ENCODE results near the gene SMAD3. TPM values are rescaled to one million over a fixed set of nuclear protein-coding genes. Genes with fewer than 3 reads are reported as not detected.
A peak's percentile ranks its signal among the peaks of the same experiment; 100 is the strongest.

SMAD3 gene
- total and polyA plus RNA-seq, 7 donors = 2.9 to 47.6 (median 29.3) TPM

- DNase-seq (no peak), ATAC-seq (no peak)
- H3K36me3 ChIP-seq (ENCODE audit: insufficient read depth in 1 of 2, low read depth in 1 of 2) = no peaks in the 10 kb centered on the region
- H3K4me3 ChIP-seq = no peak overlapping the region
- intact Hi-C loops (cut with DNase I) = no loop called here
- 96 to 98% (median 96%) methylated on average over 5 of the region's 5 CpGs for WGBS, 3 donors
- peaks cover 84% of the 10 kb centered on the region for H3K4me1 ChIP-seq
- H3K27me3 ChIP-seq (ENCODE audit: insufficient read depth in 3 of 3, low read length in 2 of 3) = no peaks in the 10 kb centered on the region
- H3K27ac ChIP-seq = peak overlapping the region; percentile 97
- H3K9me3 ChIP-seq = no peaks in the 10 kb centered on the region
- TF ChIP-seq CTCF (IDR thresholded peaks at IDR 0.05) = no peak
Measured at GRCh38 chr15:67118808-67119207, 53.4 kb downstream of the SMAD3 start.

- no peak for DNase-seq
- no peaks in the 10 kb centered on the region for H3K9me3 ChIP-seq
- ATAC-seq = no peak
- no peaks in the 10 kb centered on the region for H3K27me3 ChIP-seq (ENCODE audit: insufficient read depth in 3 of 3, low read length in 2 of 3)
- WGBS, 3 donors = 91 to 95% (median 93%) methylated on average over 6 of the region's 6 CpGs
- H3K4me1 ChIP-seq = peaks cover 84% of the 10 kb centered on the region
- no peak for TF ChIP-seq CTCF (IDR thresholded peaks at IDR 0.05)
- H3K4me3 ChIP-seq = no peak overlapping the region
- H3K27ac ChIP-seq = peak overlapping the region; percentile 97
- H3K36me3 ChIP-seq (ENCODE audit: insufficient read depth in 1 of 2, low read depth in 1 of 2) = no peaks in the 10 kb centered on the region
- intact Hi-C loops (cut with DNase I) = no loop called here
Measured at GRCh38 chr15:67119238-67119846, 53.9 kb downstream of the SMAD3 start.

- H3K9me3 ChIP-seq = no peaks in the 10 kb centered on the region
- DNase-seq (no peak), ATAC-seq (peak in 2 of 4 donors; percentile 13)
- H3K4me3 ChIP-seq = peak overlapping the region; percentile 42
- intact Hi-C loops (cut with DNase I) = no loop called here
- H3K27me3 ChIP-seq (ENCODE audit: insufficient read depth in 3 of 3, low read length in 2 of 3) = no peaks in the 10 kb centered on the region
- no peak for TF ChIP-seq CTCF (IDR thresholded peaks at IDR 0.05)
- peak overlapping the region; percentile 97 for H3K27ac ChIP-seq
- 61 to 87% (median 64%) methylated on average over 9 of the region's 9 CpGs for WGBS, 3 donors
- H3K4me1 ChIP-seq = peaks cover 84% of the 10 kb centered on the region
- H3K36me3 ChIP-seq (ENCODE audit: insufficient read depth in 1 of 2, low read depth in 1 of 2) = no peaks in the 10 kb centered on the region
Measured at GRCh38 chr15:67120009-67120838, 54.8 kb downstream of the SMAD3 start.

GRCh38 chr15:67120839-67121643 is 55.6 kb downstream of the SMAD3 start:
- H3K27me3 ChIP-seq (ENCODE audit: insufficient read depth in 3 of 3, low read length in 2 of 3) = no peaks in the 10 kb centered on the region
- peak; percentile 91 to 95 for DNase-seq
- no peaks in the 10 kb centered on the region for H3K36me3 ChIP-seq (ENCODE audit: insufficient read depth in 1 of 2, low read depth in 1 of 2)
- intact Hi-C loops (cut with DNase I) = no loop called here
- peaks cover 83% of the 10 kb centered on the region for H3K4me1 ChIP-seq
- ATAC-seq = peak; percentile 39 to 66 (median 54)
- no peak for TF ChIP-seq CTCF (IDR thresholded peaks at IDR 0.05)
- no peaks in the 10 kb centered on the region for H3K9me3 ChIP-seq
- peak overlapping the region; percentile 97 for H3K27ac ChIP-seq
- WGBS, 3 donors = 17 to 24% (median 22%) methylated on average over 27 of the region's 27 CpGs
- H3K4me3 ChIP-seq = peak overlapping the region; percentile 42
